GM23338 (cell line): ENCODE results near the gene PSKH1. TPM values are rescaled to one million over a fixed set of nuclear protein-coding genes. Genes with fewer than 3 reads are reported as not detected.

Experiments used
- ATAC-seq: fragments of 200-7000 bp; cut with Tn5 transposase; 3 replicates; pipeline ENCODE4 v1.9.1; 2020
- DNase-seq: peaks from one replicate; pipeline ENCODE4 v3.0.0-alpha.2; 2015; ENCODE audit warnings: low spot score
- H2AFZ ChIP-seq: fragments of 200-600 bp; sonication (generic); 2 replicates; pipeline ENCODE4 v1.8.0; 2016; ENCODE audit warnings: antibody characterized with exemption, mild to moderate bottlenecking, moderate library complexity
- H3F3A ChIP-seq: fragments of 200-600 bp; sonication (generic); replicated peaks from 2 replicates; pipeline ENCODE4 v1.8.0; 2017; ENCODE audit warnings: antibody characterized with exemption, mixed run types, low read depth
- H3K27ac ChIP-seq: fragments of 200-600 bp; sonication (generic); 2 replicates; pipeline ENCODE4 v1.6.1; 2016; ENCODE audit warnings: low read depth
- H3K27me3 ChIP-seq: fragments of 200-600 bp; sonication (generic); 2 replicates; pipeline ENCODE4 v1.8.0; 2016; ENCODE audit warnings: mild to moderate bottlenecking, mixed run types, moderate library complexity; ENCODE audit not compliant: insufficient read depth
- H3K36me3 ChIP-seq: fragments of 200-600 bp; sonication (generic); 2 replicates; pipeline ENCODE4 v1.8.0; 2016; ENCODE audit warnings: mild to moderate bottlenecking; ENCODE audit not compliant: insufficient read depth
- H3K4me1 ChIP-seq: fragments of 200-600 bp; sonication (generic); 2 replicates; pipeline ENCODE4 v1.8.0; 2016; ENCODE audit warnings: mild to moderate bottlenecking, moderate library complexity; ENCODE audit not compliant: insufficient read depth
- H3K4me2 ChIP-seq: fragments of 200-600 bp; sonication (generic); 2 replicates; pipeline ENCODE4 v1.7.1; 2017; ENCODE audit warnings: mixed run types
- H3K4me3 ChIP-seq: fragments of 200-600 bp; sonication (generic); 2 replicates; pipeline ENCODE4 v1.6.1; 2016; ENCODE audit warnings: mixed run types
- H3K79me2 ChIP-seq: fragments of 200-600 bp; sonication (generic); replicated peaks from 2 replicates; pipeline ENCODE4 v1.8.0; 2017; ENCODE audit warnings: mild to moderate bottlenecking; ENCODE audit not compliant: insufficient read depth
- H3K9me2 ChIP-seq: fragments of 200-600 bp; sonication (generic); 2 replicates; pipeline ENCODE4 v1.8.0; 2017; ENCODE audit not compliant: insufficient read depth
- H4K20me1 ChIP-seq: fragments of 200-600 bp; sonication (generic); replicated peaks from 2 replicates; pipeline ENCODE4 v1.8.0; 2017; ENCODE audit warnings: mild to moderate bottlenecking; ENCODE audit not compliant: insufficient read depth
- H3K27ac Mint-ChIP-seq: 2 replicates; pipeline ENCODE4 v1.8.0; 2020; ENCODE audit warnings: inconsistent platforms, mild to moderate bottlenecking, moderate library complexity, mixed read lengths
- H3K27me3 Mint-ChIP-seq: 3 replicates; pipeline ENCODE4 v1.8.0; 2022; ENCODE audit warnings: low read depth, mild to moderate bottlenecking, moderate library complexity, mixed read lengths, inconsistent platforms; ENCODE audit not compliant: insufficient read depth, poor library complexity
- H3K36me3 Mint-ChIP-seq: 3 replicates; pipeline ENCODE4 v1.8.0; 2021; ENCODE audit warnings: low read depth, mild to moderate bottlenecking, inconsistent platforms, moderate library complexity, mixed read lengths
- H3K4me1 Mint-ChIP-seq: 3 replicates; pipeline ENCODE4 v1.8.0; 2020; ENCODE audit warnings: mild to moderate bottlenecking, inconsistent platforms, mixed read lengths
- H3K4me3 Mint-ChIP-seq: 3 replicates; pipeline ENCODE4 v1.8.0; 2021; ENCODE audit warnings: moderate library complexity, mild to moderate bottlenecking, inconsistent platforms, mixed read lengths
- H3K9me3 Mint-ChIP-seq: 3 replicates; pipeline ENCODE4 v1.8.0; 2020; ENCODE audit warnings: moderate library complexity, mild to moderate bottlenecking, inconsistent platforms, mixed read lengths
- CREB1 ChIP-seq: fragments of 250-450 bp; sonication (Bioruptor Pico); IDR thresholded peaks from 2 replicates; pipeline ENCODE4 v1.5.0; 2020; ENCODE audit warnings: low read depth, mild to moderate bottlenecking, moderate library complexity
- ETS1 ChIP-seq: IDR thresholded peaks from 2 replicates; pipeline ENCODE4 v1.6.1; 2016; ENCODE audit warnings: antibody characterized with exemption
- EZH2 ChIP-seq: fragments of 200-600 bp; sonication (generic); IDR thresholded peaks from one replicate; pipeline ENCODE4 v1.8.0; 2017; ENCODE audit warnings: antibody characterized with exemption, mild to moderate bottlenecking, low read depth; ENCODE audit not compliant: unreplicated experiment
- EZH2phosphoT487 ChIP-seq: fragments of 200-600 bp; sonication (generic); IDR thresholded peaks from one replicate; pipeline ENCODE4 v1.8.1; 2018; ENCODE audit warnings: antibody characterized with exemption; ENCODE audit not compliant: unreplicated experiment
- JUNB ChIP-seq: IDR thresholded peaks from one replicate; pipeline ENCODE4 v1.6.1; 2016; ENCODE audit warnings: antibody characterized with exemption; ENCODE audit not compliant: unreplicated experiment
- NANOG ChIP-seq: IDR thresholded peaks from 2 replicates; pipeline ENCODE4 v1.6.1; 2016; ENCODE audit warnings: antibody characterized with exemption, borderline replicate concordance
- POLR2AphosphoS5 ChIP-seq: IDR thresholded peaks from 2 replicates; pipeline ENCODE4 v1.6.1; 2016; ENCODE audit warnings: antibody characterized with exemption, low read depth
- STAT1 ChIP-seq: IDR thresholded peaks from one replicate; pipeline ENCODE4 v1.6.1; 2016; ENCODE audit warnings: antibody characterized with exemption; ENCODE audit not compliant: unreplicated experiment
- ZNF114 ChIP-seq: fragments of 250-450 bp; sonication (Bioruptor Pico); IDR thresholded peaks from 2 replicates; pipeline ENCODE4 v1.5.0; 2020; ENCODE audit warnings: mild to moderate bottlenecking, moderate library complexity
- ZNF331 ChIP-seq: fragments of 250-450 bp; sonication (Bioruptor Pico); IDR thresholded peaks from 2 replicates; pipeline ENCODE4 v1.5.0; 2020; ENCODE audit warnings: low read depth, mild to moderate bottlenecking, moderate library complexity
- ZNF462 ChIP-seq: fragments of 250-450 bp; sonication (Bioruptor Pico); IDR thresholded peaks from 2 replicates; pipeline ENCODE4 v1.5.0; 2020; ENCODE audit warnings: mild to moderate bottlenecking, moderate library complexity
- polyA plus RNA-seq: library from polyadenylated mRNA; unstranded; fragments of >200 nt; fragmentation: Nextera tagmentation; extraction: Ambion mirVana; gene quantifications from 2 replicates; pipeline ENCODE4 v1.2.1, GENCODE V29; 2016
- total RNA-seq: library from RNA; depleted of rRNA; stranded (reverse); fragments of >200 nt; shearing (Covaris generic); gene quantifications from 2 replicates; pipeline ENCODE4 v1.2.3, GENCODE V29; 2014
- TF ChIP-seq, protein P1 (sequence below), 2 experiments: fragments of 200-600 bp in 1 of 2; sonication (generic) in 1 of 2; conservative IDR thresholded peaks; 2 replicates each; pipeline versions ENCODE4 v1.5.1 to v1.6.1; 2016 to 2017; ENCODE audit warnings: antibody characterized with exemption in 2 of 2, low read depth in 2 of 2, mild to moderate bottlenecking in 2 of 2, moderate library complexity in 1 of 2
- TF ChIP-seq, protein P2 (sequence below): IDR thresholded peaks from one replicate; pipeline ENCODE4 v1.6.1; 2018; ENCODE audit warnings: antibody characterized with exemption; ENCODE audit not compliant: unreplicated experiment

PSKH1 gene
- total and polyA plus RNA-seq, 2 experiments from 2014 or later = 14.3 to 23.9 TPM

- no peaks in the 10 kb centered on the region for H4K20me1 ChIP-seq
- no peaks in the 10 kb centered on the region for H3K9me3 Mint-ChIP-seq
These were observed 57.3 kb downstream of the PSKH1 start for GRCh38 chr16:67950335-67950843.

More at GRCh38 chr16:67950335-67950843, 57.3 kb downstream of the PSKH1 start:
- H3K79me2 ChIP-seq = no peaks in the 10 kb centered on the region
- DNase-seq = no peak
- H3K27ac Mint-ChIP-seq = no peak overlapping the region
- H3K36me3 ChIP-seq = peaks cover 13% of the 10 kb centered on the region; the same call in 1 of the 2 replicates
- H3K9me2 ChIP-seq = no peaks in the 10 kb centered on the region
- TF ChIP-seq ETS1 (no peak), NANOG (no peak), CREB1 (CRISPR knock-in tag) (no peak), STAT1 (no peak), ZNF114 (no peak), ZNF462 (CRISPR knock-in tag) (no peak), POLR2AphosphoS5 (no peak), EZH2 (no peak), ZNF331 (no peak), JUNB (no peak), EZH2phosphoT487 (no peak)
- TF ChIP-seq, protein P1, sequence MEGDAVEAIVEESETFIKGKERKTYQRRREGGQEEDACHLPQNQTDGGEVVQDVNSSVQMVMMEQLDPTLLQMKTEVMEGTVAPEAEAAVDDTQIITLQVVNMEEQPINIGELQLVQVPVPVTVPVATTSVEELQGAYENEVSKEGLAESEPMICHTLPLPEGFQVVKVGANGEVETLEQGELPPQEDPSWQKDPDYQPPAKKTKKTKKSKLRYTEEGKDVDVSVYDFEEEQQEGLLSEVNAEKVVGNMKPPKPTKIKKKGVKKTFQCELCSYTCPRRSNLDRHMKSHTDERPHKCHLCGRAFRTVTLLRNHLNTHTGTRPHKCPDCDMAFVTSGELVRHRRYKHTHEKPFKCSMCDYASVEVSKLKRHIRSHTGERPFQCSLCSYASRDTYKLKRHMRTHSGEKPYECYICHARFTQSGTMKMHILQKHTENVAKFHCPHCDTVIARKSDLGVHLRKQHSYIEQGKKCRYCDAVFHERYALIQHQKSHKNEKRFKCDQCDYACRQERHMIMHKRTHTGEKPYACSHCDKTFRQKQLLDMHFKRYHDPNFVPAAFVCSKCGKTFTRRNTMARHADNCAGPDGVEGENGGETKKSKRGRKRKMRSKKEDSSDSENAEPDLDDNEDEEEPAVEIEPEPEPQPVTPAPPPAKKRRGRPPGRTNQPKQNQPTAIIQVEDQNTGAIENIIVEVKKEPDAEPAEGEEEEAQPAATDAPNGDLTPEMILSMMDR (conservative IDR thresholded peaks at IDR 0.05; ENCODE audit: low read depth in 2 of 2) = no peak
- TF ChIP-seq, protein P2, sequence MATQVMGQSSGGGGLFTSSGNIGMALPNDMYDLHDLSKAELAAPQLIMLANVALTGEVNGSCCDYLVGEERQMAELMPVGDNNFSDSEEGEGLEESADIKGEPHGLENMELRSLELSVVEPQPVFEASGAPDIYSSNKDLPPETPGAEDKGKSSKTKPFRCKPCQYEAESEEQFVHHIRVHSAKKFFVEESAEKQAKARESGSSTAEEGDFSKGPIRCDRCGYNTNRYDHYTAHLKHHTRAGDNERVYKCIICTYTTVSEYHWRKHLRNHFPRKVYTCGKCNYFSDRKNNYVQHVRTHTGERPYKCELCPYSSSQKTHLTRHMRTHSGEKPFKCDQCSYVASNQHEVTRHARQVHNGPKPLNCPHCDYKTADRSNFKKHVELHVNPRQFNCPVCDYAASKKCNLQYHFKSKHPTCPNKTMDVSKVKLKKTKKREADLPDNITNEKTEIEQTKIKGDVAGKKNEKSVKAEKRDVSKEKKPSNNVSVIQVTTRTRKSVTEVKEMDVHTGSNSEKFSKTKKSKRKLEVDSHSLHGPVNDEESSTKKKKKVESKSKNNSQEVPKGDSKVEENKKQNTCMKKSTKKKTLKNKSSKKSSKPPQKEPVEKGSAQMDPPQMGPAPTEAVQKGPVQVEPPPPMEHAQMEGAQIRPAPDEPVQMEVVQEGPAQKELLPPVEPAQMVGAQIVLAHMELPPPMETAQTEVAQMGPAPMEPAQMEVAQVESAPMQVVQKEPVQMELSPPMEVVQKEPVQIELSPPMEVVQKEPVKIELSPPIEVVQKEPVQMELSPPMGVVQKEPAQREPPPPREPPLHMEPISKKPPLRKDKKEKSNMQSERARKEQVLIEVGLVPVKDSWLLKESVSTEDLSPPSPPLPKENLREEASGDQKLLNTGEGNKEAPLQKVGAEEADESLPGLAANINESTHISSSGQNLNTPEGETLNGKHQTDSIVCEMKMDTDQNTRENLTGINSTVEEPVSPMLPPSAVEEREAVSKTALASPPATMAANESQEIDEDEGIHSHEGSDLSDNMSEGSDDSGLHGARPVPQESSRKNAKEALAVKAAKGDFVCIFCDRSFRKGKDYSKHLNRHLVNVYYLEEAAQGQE = no peak
- no peak overlapping the region for H3K4me3 Mint-ChIP-seq
- no peak overlapping the region for H3K27ac ChIP-seq
- H2AFZ ChIP-seq = no peak overlapping the region
- ATAC-seq = no peak
- no peak overlapping the region for H3K4me3 ChIP-seq
- no peaks in the 10 kb centered on the region for H3K4me1 Mint-ChIP-seq
- H3F3A ChIP-seq = no peaks in the 10 kb centered on the region
- H3K36me3 Mint-ChIP-seq = peaks cover 48% of the 10 kb centered on the region
- H3K4me2 ChIP-seq = no peak overlapping the region
- H3K4me1 ChIP-seq = no peaks in the 10 kb centered on the region
- H3K27me3 ChIP-seq = no peaks in the 10 kb centered on the region
- peaks cover 4% of the 10 kb centered on the region for H3K27me3 Mint-ChIP-seq
